ENCODE measurements around the gene SYT11.

DNA sequence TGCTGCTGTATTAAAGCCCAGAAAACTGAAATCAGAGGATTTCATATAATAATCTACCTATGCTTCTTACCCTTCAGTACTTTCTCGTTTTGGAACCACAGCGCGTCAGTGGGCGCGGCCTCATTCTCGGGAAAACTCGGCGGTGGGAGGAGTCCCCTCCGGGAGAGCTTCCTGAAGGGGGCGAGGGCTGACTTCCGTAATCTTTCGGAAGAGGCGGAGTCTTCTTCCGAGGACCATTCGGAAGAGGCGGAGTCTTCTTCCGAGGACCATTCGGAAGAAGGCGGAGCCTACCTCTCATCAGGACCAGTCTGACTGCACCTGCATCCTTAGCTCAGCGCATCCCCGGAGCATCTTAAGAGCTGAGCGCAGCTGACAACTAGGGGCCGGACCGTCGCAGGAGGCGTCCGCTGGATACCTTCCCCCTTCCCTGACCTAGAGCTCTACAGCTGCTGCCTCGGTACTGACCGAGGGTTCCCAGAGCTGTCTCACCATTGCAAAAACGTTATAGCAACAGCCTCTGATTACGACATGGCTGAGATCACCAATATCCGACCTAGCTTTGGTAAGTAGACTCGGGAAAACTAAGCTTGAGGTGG is at the start of gene SYT11:
- no peak for TF ChIP-seq ZFP3 (CRISPR knock-in tag; IDR thresholded peaks at IDR 0.05)
- TF ChIP-seq, protein P1, sequence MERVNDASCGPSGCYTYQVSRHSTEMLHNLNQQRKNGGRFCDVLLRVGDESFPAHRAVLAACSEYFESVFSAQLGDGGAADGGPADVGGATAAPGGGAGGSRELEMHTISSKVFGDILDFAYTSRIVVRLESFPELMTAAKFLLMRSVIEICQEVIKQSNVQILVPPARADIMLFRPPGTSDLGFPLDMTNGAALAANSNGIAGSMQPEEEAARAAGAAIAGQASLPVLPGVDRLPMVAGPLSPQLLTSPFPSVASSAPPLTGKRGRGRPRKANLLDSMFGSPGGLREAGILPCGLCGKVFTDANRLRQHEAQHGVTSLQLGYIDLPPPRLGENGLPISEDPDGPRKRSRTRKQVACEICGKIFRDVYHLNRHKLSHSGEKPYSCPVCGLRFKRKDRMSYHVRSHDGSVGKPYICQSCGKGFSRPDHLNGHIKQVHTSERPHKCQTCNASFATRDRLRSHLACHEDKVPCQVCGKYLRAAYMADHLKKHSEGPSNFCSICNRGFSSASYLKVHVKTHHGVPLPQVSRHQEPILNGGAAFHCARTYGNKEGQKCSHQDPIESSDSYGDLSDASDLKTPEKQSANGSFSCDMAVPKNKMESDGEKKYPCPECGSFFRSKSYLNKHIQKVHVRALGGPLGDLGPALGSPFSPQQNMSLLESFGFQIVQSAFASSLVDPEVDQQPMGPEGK (CRISPR knock-in tag; IDR thresholded peaks at IDR 0.05; ENCODE audit: borderline replicate concordance) = no peak
